HG02763 (cell line): Measurements from ENCODE around the gene XKR3.
"Not testable (repeated sequence)": the region's sequence is repeated elsewhere in the genome, so short reads cannot be mapped to it uniquely, and the experiment has no call there.

Source experiments
- ATAC-seq: cut with Tn5 transposase; IDR thresholded peaks from one replicate; pipeline ENCODE4 v1.9.1; 2021; ENCODE audit warnings: mild to moderate bottlenecking, moderate library complexity; ENCODE audit not compliant: unreplicated experiment

Gene XKR3

GRCh38 chr22:16807109-16807508 is 18.1 kb downstream of the XKR3 start:
- ATAC-seq = no peak

GRCh38 chr22:16806401-16806800 is 18.8 kb downstream of the XKR3 start:
- no peak for ATAC-seq

GRCh38 chr22:16804882-16805281 is 20.3 kb downstream of the XKR3 start:
- ATAC-seq = no peak

GRCh38 chr22:16803255-16803917 is 21.8 kb downstream of the XKR3 start:
- ATAC-seq = no peak

- no peak for ATAC-seq
Observed at GRCh38 chr22:16801571-16801970, 23.6 kb downstream of the XKR3 start.

GRCh38 chr22:16801088-16801487 is 24.1 kb downstream of the XKR3 start:
- no peak for ATAC-seq

- no peak for ATAC-seq
Observed at GRCh38 chr22:16800358-16800757, 24.9 kb downstream of the XKR3 start.

- ATAC-seq = not testable (repeated sequence)
Observed at GRCh38 chr22:16795504-16795903, 29.7 kb downstream of the XKR3 start.

GRCh38 chr22:16793831-16794230 is 31.4 kb downstream of the XKR3 start:
- no peak for ATAC-seq

GRCh38 chr22:16789860-16790493 is 35.2 kb downstream of the XKR3 start:
- ATAC-seq = no peak

GRCh38 chr22:16783930-16784354 is 41.3 kb downstream of the XKR3 start:
- no peak for ATAC-seq

GRCh38 chr22:16783453-16783852 is 41.8 kb downstream of the XKR3 start:
- no peak for ATAC-seq

GRCh38 chr22:16781764-16782329 is 43.4 kb downstream of the XKR3 start:
- no peak for ATAC-seq

GRCh38 chr22:16781074-16781763 is 44.0 kb downstream of the XKR3 start:
- ATAC-seq = no peak

GRCh38 chr22:16777284-16777924 is 47.8 kb downstream of the XKR3 start:
- ATAC-seq = no peak

GRCh38 chr22:16776080-16776479 is 49.1 kb downstream of the XKR3 start:
- no peak for ATAC-seq

GRCh38 chr22:16774911-16775500 is 50.2 kb downstream of the XKR3 start:
- ATAC-seq = no peak

GRCh38 chr22:16771569-16771968 is 53.6 kb downstream of the XKR3 start:
- not testable (repeated sequence) for ATAC-seq

- not testable (repeated sequence) for ATAC-seq
Observed at GRCh38 chr22:16767927-16768326, 57.3 kb downstream of the XKR3 start.

GRCh38 chr22:16762224-16762623 is 63.0 kb downstream of the XKR3 start:
- ATAC-seq = not testable (repeated sequence)

GRCh38 chr22:16760416-16760815 is 64.8 kb downstream of the XKR3 start:
- not testable (repeated sequence) for ATAC-seq
